Measurements from ENCODE around the gene FLNB. TPM values are rescaled to one million over a fixed set of nuclear protein-coding genes. Genes with fewer than 3 reads are reported as not detected.

FLNB gene
- total RNA-seq, 2 donors from 2014 or later: 331 to 408 TPM

DNA sequence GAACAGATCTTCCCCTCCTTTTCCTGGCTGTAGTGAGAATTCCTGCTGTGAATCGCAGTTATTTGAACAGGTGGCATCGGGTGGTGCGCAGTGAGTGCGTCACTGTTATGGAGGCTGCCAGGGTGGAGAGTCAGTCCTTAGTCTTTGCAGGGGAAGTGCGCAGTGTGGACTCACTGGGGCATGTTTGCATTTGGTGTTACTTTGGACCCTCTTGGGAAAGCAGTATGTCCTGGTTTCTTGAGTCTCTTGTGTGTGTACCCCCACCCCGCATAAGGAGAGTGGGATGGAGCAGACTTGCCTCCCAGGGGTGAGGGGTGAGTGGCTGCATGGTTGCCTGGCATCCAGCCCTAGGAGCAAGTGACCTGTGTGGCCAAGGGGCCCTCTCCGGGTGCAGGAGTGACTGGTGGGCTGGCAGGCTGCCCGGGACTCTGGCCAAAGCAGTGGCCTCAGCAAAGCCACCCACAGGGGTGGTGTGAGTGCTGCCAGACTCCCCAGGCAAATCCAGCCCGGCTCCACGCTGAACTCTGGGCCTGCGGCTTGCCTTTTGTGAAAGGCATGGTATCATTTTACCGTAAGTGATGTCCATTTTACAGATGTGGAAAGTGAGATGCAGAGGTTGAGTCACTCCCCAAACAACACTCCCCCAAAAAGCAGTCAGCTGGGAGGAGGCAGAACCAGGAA, 156.1 kb downstream of the FLNB start:
- DNase-seq (ENCODE audit: low spot score): peak; percentile 51
- intact Hi-C loops (cut with DNase I): no loop called here
- no peaks in the 10 kb centered on the region for H3K27me3 ChIP-seq (replicated peaks; ENCODE audit: insufficient read depth)
- H3K36me3 ChIP-seq: peaks cover 2 to 6% of the 10 kb centered on the region in 2 donors
- no peaks in the 10 kb centered on the region for H3K9me3 ChIP-seq
- peak overlapping the region; percentile 83 to 84 for H3K27ac ChIP-seq
- WGBS: 33% methylated on average over 11 of the region's 12 CpGs
- no peak overlapping the region for H3K4me3 ChIP-seq
- TF ChIP-seq POLR2AphosphoS5 (IDR thresholded peaks at IDR 0.05): peak; percentile 49
- TF ChIP-seq, protein P1, sequence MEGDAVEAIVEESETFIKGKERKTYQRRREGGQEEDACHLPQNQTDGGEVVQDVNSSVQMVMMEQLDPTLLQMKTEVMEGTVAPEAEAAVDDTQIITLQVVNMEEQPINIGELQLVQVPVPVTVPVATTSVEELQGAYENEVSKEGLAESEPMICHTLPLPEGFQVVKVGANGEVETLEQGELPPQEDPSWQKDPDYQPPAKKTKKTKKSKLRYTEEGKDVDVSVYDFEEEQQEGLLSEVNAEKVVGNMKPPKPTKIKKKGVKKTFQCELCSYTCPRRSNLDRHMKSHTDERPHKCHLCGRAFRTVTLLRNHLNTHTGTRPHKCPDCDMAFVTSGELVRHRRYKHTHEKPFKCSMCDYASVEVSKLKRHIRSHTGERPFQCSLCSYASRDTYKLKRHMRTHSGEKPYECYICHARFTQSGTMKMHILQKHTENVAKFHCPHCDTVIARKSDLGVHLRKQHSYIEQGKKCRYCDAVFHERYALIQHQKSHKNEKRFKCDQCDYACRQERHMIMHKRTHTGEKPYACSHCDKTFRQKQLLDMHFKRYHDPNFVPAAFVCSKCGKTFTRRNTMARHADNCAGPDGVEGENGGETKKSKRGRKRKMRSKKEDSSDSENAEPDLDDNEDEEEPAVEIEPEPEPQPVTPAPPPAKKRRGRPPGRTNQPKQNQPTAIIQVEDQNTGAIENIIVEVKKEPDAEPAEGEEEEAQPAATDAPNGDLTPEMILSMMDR (IDR thresholded peaks at IDR 0.05): no peak
- H3K4me1 ChIP-seq (replicated peaks): peaks cover 20% of the 10 kb centered on the region

DNA sequence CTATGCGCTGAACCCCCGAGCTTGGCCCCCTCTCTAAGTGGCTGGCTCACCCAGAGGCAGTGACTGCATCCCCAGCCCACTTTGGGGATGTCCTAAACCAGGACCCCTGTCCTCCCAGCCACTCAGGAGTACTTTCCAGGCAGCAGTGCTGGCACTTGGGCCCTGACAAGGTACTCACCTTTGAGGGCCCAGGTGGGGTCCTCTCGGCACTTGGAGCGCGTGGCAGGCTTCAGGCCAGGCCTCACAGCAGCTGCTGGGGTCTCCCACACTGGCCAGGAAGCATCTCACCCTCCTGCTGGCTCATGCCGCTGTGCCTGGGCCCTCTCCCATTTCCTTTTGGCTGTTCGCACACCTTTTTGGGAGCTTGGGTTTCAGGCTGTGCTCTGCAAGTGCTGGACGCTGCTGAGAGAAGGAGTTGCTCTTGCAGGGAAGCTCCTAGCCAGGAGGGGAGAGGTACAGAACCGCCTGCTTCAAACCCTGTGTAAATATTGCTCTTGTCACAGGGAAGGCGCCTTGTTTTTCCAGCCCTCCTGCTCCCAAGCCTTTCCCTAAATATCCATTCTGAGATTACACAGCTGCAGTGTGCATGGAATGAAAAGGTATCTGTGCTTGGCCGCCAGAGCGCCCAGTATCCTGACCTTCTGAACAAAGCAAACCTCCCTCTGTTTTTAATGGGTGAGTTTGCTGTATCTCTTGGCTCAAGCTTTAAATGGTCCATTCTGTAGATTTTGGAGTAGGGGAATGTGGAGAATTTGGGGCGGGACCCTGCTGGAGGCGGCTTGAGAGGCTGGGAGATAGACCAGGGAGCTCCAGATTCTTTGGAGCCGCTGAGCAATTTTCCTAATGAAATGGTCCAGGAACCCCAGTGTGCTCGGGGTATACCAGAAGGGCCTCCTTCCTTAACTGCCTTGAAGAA, 156.9 kb downstream of the FLNB start:
- intact Hi-C loops (cut with DNase I): loop anchor here (5.0 kb wide), 1 partner anchor 93 kb away; no protein-coding TSS in a partner anchor
- peak; percentile 53 for DNase-seq (ENCODE audit: low spot score)
- 34% methylated on average over 16 of the region's 16 CpGs for WGBS
- Histone ChIP-seq H3K4me1 (replicated peaks) (peaks cover 20% of the 10 kb centered on the region), H3K36me3 (peaks cover 6 to 10% of the 10 kb centered on the region in 2 donors), H3K4me3 (no peak overlapping the region), H3K27me3 (replicated peaks; ENCODE audit: insufficient read depth) (no peaks in the 10 kb centered on the region), H3K27ac (peak overlapping the region; percentile 83 to 84), H3K9me3 (no peaks in the 10 kb centered on the region)
- TF ChIP-seq POLR2A (IDR thresholded peaks at IDR 0.05) (no peak), POLR2AphosphoS5 (IDR thresholded peaks at IDR 0.05) (peak; percentile 70)
- TF ChIP-seq, protein P1 (IDR thresholded peaks at IDR 0.05): peak in 1 of 4 experiments; percentile 24

DNA sequence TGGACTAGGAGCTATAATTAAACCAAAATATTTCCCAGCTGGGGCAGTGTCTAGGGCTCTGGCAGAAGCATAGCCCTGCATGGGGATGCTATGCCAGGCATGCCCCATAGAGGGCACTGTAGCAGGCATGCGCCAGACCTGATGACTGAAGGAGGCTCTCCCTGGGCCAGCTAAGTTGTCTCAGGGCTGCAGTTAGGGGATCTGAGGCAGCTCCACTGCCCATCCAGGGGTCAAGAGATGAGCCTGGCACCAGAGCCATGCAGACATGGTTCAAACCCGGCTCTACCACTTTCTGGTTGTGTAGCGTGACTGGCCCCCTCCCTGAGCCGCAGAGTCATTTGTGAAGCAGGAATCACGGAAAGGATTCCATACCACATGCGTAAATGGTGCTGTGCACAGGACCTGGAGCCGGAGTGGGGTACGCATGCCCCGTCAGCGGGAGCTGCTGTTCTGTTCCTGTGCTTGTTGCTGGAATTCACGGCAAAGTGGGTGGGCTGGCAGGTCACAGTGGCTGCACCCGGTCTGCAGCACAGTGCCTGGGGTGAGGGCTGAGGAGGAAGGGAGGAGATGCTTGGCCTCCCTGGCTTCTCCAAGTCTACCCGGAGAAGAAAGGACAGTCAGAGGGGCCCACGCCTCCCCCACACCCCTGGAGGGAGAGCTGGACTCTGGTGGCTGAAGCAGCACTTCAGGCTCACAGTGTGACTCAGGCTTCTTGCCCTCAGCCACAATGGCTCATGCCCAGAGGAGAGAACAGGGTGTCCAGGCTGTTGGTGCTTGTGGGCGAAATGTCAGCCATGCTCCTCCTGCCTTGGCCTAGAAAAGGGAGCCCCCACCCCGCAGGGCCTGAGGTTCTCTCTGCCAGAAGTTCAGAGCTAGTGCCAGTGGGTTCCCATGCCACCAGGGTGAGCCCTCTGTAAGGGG, 159.5 kb downstream of the FLNB start:
- Histone ChIP-seq H3K4me3 (no peak overlapping the region), H3K9me3 (no peaks in the 10 kb centered on the region), H3K4me1 (replicated peaks) (peaks cover 20% of the 10 kb centered on the region), H3K36me3 (peaks cover 8 to 17% of the 10 kb centered on the region in 2 donors), H3K27ac (peak overlapping the region; percentile 54 to 83), H3K27me3 (replicated peaks; ENCODE audit: insufficient read depth) (no peaks in the 10 kb centered on the region)
- 60% methylated on average over 15 of the region's 16 CpGs for WGBS
- TF ChIP-seq POLR2A (IDR thresholded peaks at IDR 0.05) (no peak), POLR2AphosphoS5 (IDR thresholded peaks at IDR 0.05) (peak; percentile 32)
- TF ChIP-seq, protein P1 (IDR thresholded peaks at IDR 0.05): peak; percentile 53 to 74 (median 62)
- peak; percentile 41 for DNase-seq (ENCODE audit: low spot score)
- intact Hi-C loops (cut with DNase I): loop anchor here (5.0 kb wide), 1 partner anchor 95 kb away; no protein-coding TSS in a partner anchor

DNA sequence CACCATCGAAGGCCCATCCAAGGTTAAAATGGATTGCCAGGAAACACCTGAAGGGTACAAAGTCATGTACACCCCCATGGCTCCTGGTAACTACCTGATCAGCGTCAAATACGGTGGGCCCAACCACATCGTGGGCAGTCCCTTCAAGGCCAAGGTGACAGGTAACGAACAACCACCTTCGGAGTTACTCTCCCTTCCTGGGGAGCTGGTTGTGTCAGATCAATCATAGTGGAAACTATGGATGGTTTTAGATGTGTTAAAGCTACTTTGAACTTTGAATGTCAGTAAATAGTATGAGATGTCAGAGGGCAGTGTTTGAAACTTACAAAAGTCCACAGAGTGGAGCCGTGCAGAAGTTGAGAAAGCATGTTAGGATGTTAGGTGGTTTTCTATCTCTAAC, 160.3 kb downstream of the FLNB start:
- intact Hi-C loops (cut with DNase I): loop anchor here (5.0 kb wide), 1 partner anchor 96 kb away; no protein-coding TSS in a partner anchor
- 94% methylated on average over 7 of the region's 7 CpGs for WGBS
- H3K36me3 ChIP-seq: peaks cover 2 to 17% of the 10 kb centered on the region in 2 donors
- peak overlapping the region; percentile 54 to 83 for H3K27ac ChIP-seq
- H3K4me1 ChIP-seq (replicated peaks): peaks cover 19% of the 10 kb centered on the region
- no peak overlapping the region for H3K4me3 ChIP-seq
- no peak for TF ChIP-seq POLR2A (IDR thresholded peaks at IDR 0.05)
- TF ChIP-seq POLR2AphosphoS5 (IDR thresholded peaks at IDR 0.05): no peak
- TF ChIP-seq, protein P1 (IDR thresholded peaks at IDR 0.05): no peak
- no peak for DNase-seq (ENCODE audit: low spot score)
- H3K9me3 ChIP-seq: no peaks in the 10 kb centered on the region
- no peaks in the 10 kb centered on the region for H3K27me3 ChIP-seq (replicated peaks; ENCODE audit: insufficient read depth)

Measured in prostate gland (tissue), 2 donors.